Testis (tissue), 2 donors: ENCODE data around the gene SBF1.

Experiments
- CTCF ChIP-seq, 3 experiments: fragments of 450-650 bp in 2 of 3; fragments of 200-600 bp in 1 of 3; sonication (generic) in 1 of 3; IDR thresholded peaks; one replicate each; pipeline ENCODE4 v1.5.1; 2016 to 2019; ENCODE audit warnings: antibody characterized with exemption in 3 of 3, mild to moderate bottlenecking in 2 of 3, moderate library complexity in 1 of 3
- POLR2A ChIP-seq: fragments of 450-650 bp; IDR thresholded peaks from one replicate; pipeline ENCODE4 v1.6.1; 2017; ENCODE audit warnings: antibody characterized with exemption, mild to moderate bottlenecking, moderate library complexity

DNA sequence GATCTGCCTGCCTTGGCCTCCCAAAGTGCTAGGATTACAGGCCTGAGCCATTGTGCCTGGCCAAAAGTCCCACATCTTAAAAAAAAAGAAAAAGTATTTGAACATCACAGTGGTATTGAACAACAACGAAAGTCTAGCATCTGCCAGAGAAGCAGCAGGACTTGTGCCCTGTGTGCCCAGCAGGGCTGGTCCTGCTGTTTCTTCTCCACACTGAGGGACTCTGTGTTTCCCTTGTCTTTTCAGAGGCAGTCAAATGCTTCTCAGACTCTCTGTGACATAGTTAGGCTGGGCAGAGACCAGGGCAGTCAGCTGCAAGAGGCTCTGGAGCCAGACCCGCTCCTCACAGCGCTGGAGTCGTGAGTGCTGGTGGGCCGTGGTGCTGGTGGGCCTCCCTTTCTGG, 56.2 kb downstream of the SBF1 start:
- no peak for TF ChIP-seq CTCF (IDR thresholded peaks at IDR 0.05)
- TF ChIP-seq POLR2A, result no peak
